Measurements from ENCODE around the gene ZNF668.
A peak's percentile ranks its signal among the peaks of the same experiment; 100 is the strongest.

ZNF668 gene

GRCh38 chr16:31036691-31037090 lies 37.3 kb downstream of the ZNF668 start:
- no peak overlapping the region for H3K4me3 ChIP-seq (ENCODE audit: low read length)
- no peak for DNase-seq (ENCODE audit: low read depth)
- no peak for TF ChIP-seq CTCF (IDR thresholded peaks at IDR 0.05; ENCODE audit: insufficient read depth, low read depth, low read length, missing control alignments)

- peak overlapping the region; percentile 96 for H3K4me3 ChIP-seq (ENCODE audit: low read length)
- no peak for TF ChIP-seq CTCF (IDR thresholded peaks at IDR 0.05; ENCODE audit: insufficient read depth, low read depth, low read length, missing control alignments)
- DNase-seq (ENCODE audit: low read depth): peak; percentile 84
Measured at GRCh38 chr16:31033709-31034492, 40.1 kb downstream of the ZNF668 start.

GRCh38 chr16:31032736-31033708 lies 41.0 kb downstream of the ZNF668 start, which contains the start of gene STX4:
TSS of gene STX4 (plus strand) at chr16:31033558. CDS start at chr16:31033806, 248 bp downstream.
- peak; percentile 95 for DNase-seq (ENCODE audit: low read depth)
- H3K4me3 ChIP-seq (ENCODE audit: low read length): peak within 1 kb of the TSS; percentile 96
- no peak for TF ChIP-seq CTCF (IDR thresholded peaks at IDR 0.05; ENCODE audit: insufficient read depth, low read depth, low read length, missing control alignments)

- no peak for TF ChIP-seq CTCF (IDR thresholded peaks at IDR 0.05; ENCODE audit: insufficient read depth, low read depth, low read length, missing control alignments)
- DNase-seq (ENCODE audit: low read depth): no peak
- no peak overlapping the region for H3K4me3 ChIP-seq (ENCODE audit: low read length)
Measured at GRCh38 chr16:31031276-31031675, 42.8 kb downstream of the ZNF668 start.

GRCh38 chr16:31029272-31029671 lies 44.8 kb downstream of the ZNF668 start:
- H3K4me3 ChIP-seq (ENCODE audit: low read length): no peak overlapping the region
- no peak for TF ChIP-seq CTCF (IDR thresholded peaks at IDR 0.05; ENCODE audit: insufficient read depth, low read depth, low read length, missing control alignments)
- DNase-seq (ENCODE audit: low read depth): no peak

GRCh38 chr16:31025339-31025738 lies 48.7 kb downstream of the ZNF668 start:
- DNase-seq (ENCODE audit: low read depth): no peak
- no peak overlapping the region for H3K4me3 ChIP-seq (ENCODE audit: low read length)
- TF ChIP-seq CTCF (IDR thresholded peaks at IDR 0.05; ENCODE audit: insufficient read depth, low read depth, low read length, missing control alignments): no peak
